ENCODE results near the gene DUSP15.

Gene DUSP15

GRCh38 chr20:31864521-31865400 is 5.6 kb downstream of the DUSP15 start:
- ChIA-PET CTCF (interaction anchor here (0.5 kb wide), 1 partner anchor 28 kb away, joined by 3 read pairs; no protein-coding TSS in a partner anchor), POLR2A (interaction anchor here (1.1 kb wide), 1 partner anchor 14 kb away, joined by 3 read pairs; no protein-coding TSS in a partner anchor)
- TF ChIP-seq HDGF (IDR thresholded peaks at IDR 0.05; ENCODE audit: borderline replicate concordance) (no peak), FOXK2 (IDR thresholded peaks at IDR 0.05) (no peak), SP1 (IDR thresholded peaks at IDR 0.05) (no peak), ZNF384 (IDR thresholded peaks at IDR 0.05) (no peak), FOXM1 (IDR thresholded peaks at IDR 0.05; ENCODE audit: borderline replicate concordance) (no peak), TARDBP (IDR thresholded peaks at IDR 0.05) (no peak), ARNT (IDR thresholded peaks at IDR 0.05) (no peak), SUZ12 (IDR thresholded peaks at IDR 0.05) (no peak)
- no peak for DNase-seq (ENCODE audit: extremely low spot score)

GRCh38 chr20:31863296-31864085 is 6.8 kb downstream of the DUSP15 start:
- ChIA-PET POLR2A (interaction anchor here (1.1 to 1.3 kb wide), 2 partner anchors 12 to 16 kb away, joined by 3 to 4 read pairs; no protein-coding TSS in a partner anchor), CTCF (no interaction called here)
- TF ChIP-seq CTBP1 (IDR thresholded peaks at IDR 0.05; ENCODE audit: borderline replicate concordance): no peak
- TF ChIP-seq SP1 (IDR thresholded peaks at IDR 0.05): no peak
- no peak for TF ChIP-seq LEF1 (IDR thresholded peaks at IDR 0.05; ENCODE audit: borderline replicate concordance)
- no peak for DNase-seq (ENCODE audit: extremely low spot score)

DNA sequence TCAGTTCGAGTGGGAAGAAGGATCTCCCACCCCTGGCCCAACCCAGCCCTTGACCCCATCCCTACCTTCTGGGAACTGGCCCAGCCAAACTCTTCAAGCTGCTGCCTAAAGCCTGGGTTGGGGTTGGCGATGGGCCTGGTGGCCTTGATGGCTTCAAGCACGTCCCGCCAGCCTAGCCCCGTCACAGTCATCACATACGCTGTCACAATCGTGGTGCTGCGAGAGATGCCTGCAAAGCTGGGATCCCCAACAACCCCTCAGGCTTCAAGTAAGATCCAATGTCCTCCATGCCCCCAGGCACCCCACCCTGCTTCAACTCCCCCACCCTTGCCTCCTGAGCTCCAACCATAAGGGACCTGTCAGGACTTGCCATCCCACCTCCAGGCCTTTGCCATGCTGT is 7.8 kb downstream of the DUSP15 start:
- ChIA-PET CTCF (no interaction called here), POLR2A (no interaction called here)
- TF ChIP-seq FOXA1 (IDR thresholded peaks at IDR 0.05): no peak
- TF ChIP-seq NFRKB (IDR thresholded peaks at IDR 0.05): no peak
- TF ChIP-seq L3MBTL2 (conservative IDR thresholded peaks at IDR 0.05): no peak
- TF ChIP-seq SUZ12 (IDR thresholded peaks at IDR 0.05): no peak
- no peak for TF ChIP-seq TARDBP (IDR thresholded peaks at IDR 0.05)
- TF ChIP-seq BHLHE40 (IDR thresholded peaks at IDR 0.05; ENCODE audit: borderline replicate concordance): no peak
- no peak for TF ChIP-seq CTBP1 (IDR thresholded peaks at IDR 0.05; ENCODE audit: borderline replicate concordance)
- no peak for TF ChIP-seq HDGF (IDR thresholded peaks at IDR 0.05; ENCODE audit: borderline replicate concordance)
- no peak for DNase-seq (ENCODE audit: extremely low spot score)

GRCh38 chr20:31862157-31862470 is 8.2 kb downstream of the DUSP15 start:
- TF ChIP-seq FOXM1 (IDR thresholded peaks at IDR 0.05; ENCODE audit: borderline replicate concordance) (no peak), NFRKB (IDR thresholded peaks at IDR 0.05) (no peak), LEF1 (IDR thresholded peaks at IDR 0.05; ENCODE audit: borderline replicate concordance) (no peak), FOXK2 (IDR thresholded peaks at IDR 0.05) (no peak), ELF4 (IDR thresholded peaks at IDR 0.05) (no peak), CTBP1 (IDR thresholded peaks at IDR 0.05; ENCODE audit: borderline replicate concordance) (no peak), HDGF (IDR thresholded peaks at IDR 0.05; ENCODE audit: borderline replicate concordance) (no peak), SP1 (IDR thresholded peaks at IDR 0.05) (no peak), FOXA1 (IDR thresholded peaks at IDR 0.05) (no peak), PKNOX1 (IDR thresholded peaks at IDR 0.05) (no peak), TARDBP (IDR thresholded peaks at IDR 0.05) (no peak), SUZ12 (IDR thresholded peaks at IDR 0.05) (no peak), ZNF384 (IDR thresholded peaks at IDR 0.05) (no peak), L3MBTL2 (conservative IDR thresholded peaks at IDR 0.05) (no peak), BHLHE40 (IDR thresholded peaks at IDR 0.05; ENCODE audit: borderline replicate concordance) (no peak), ARNT (IDR thresholded peaks at IDR 0.05) (no peak)
- ChIA-PET CTCF (no interaction called here), POLR2A (no interaction called here)
- no peak for DNase-seq (ENCODE audit: extremely low spot score)

DNA sequence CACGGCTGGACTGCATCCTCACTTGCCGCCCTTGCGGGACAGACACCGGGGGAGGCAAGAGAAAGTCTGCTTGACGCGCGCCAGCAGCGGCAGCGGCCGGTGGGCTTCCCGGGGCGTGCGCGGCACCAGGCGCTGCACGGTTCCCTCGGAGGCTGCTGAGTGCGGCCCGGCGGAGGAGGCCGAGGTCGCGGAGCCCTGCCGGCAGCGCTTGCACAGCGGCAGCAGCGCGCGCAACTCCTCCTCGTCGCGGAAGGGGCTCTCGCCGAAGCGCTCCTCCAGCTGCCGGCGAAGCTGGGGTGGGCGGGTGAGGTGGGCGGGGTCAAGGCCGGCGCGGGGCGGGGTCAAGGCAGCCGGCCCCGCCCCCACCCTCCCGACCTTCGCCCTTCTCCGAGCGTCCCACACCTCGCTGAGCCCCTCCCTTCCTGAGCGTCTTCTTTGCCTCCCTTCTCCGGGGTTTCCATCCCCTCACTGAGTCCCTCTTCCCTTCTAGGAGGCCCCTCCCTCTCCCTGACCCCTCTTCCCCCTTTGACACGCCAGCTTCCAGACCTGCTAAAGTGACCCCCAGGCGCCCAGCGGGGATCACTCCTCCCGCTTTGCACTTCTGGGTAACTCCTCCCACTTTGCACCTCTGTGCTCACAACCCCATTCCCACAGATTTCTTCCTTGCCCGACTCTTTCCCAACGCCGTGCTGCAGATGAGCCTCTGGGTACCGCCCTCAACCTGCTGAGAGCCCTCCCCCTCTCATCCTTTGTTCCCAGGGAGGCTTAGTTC is 8.8 kb downstream of the DUSP15 start:
- peak; percentile 94 for DNase-seq (ENCODE audit: extremely low spot score)
- CTCF ChIA-PET: no interaction called here
- POLR2A ChIA-PET: no interaction called here
- no peak for TF ChIP-seq CTBP1 (IDR thresholded peaks at IDR 0.05; ENCODE audit: borderline replicate concordance)
- TF ChIP-seq FOXK2 (IDR thresholded peaks at IDR 0.05): no peak
- TF ChIP-seq LEF1 (IDR thresholded peaks at IDR 0.05; ENCODE audit: borderline replicate concordance): no peak
- no peak for TF ChIP-seq FOXM1 (IDR thresholded peaks at IDR 0.05; ENCODE audit: borderline replicate concordance)
- no peak for TF ChIP-seq FOXA1 (IDR thresholded peaks at IDR 0.05)
- TF ChIP-seq ARNT (IDR thresholded peaks at IDR 0.05): no peak
- TF ChIP-seq L3MBTL2 (conservative IDR thresholded peaks at IDR 0.05): no peak
- no peak for TF ChIP-seq TARDBP (IDR thresholded peaks at IDR 0.05)
- no peak for TF ChIP-seq PKNOX1 (IDR thresholded peaks at IDR 0.05)
- no peak for TF ChIP-seq SUZ12 (IDR thresholded peaks at IDR 0.05)
- TF ChIP-seq BHLHE40 (IDR thresholded peaks at IDR 0.05; ENCODE audit: borderline replicate concordance): no peak
- TF ChIP-seq SP1 (IDR thresholded peaks at IDR 0.05): no peak

GRCh38 chr20:31861135-31861384 is 9.3 kb downstream of the DUSP15 start:
- POLR2A ChIA-PET: interaction anchor here (1.4 to 1.8 kb wide), 2 partner anchors 9 to 91 kb away, joined by 5 to 7 read pairs; partner anchors contain the start of genes DUSP15, PDRG1 and TTLL9
- TF ChIP-seq L3MBTL2 (conservative IDR thresholded peaks at IDR 0.05) (no peak), BHLHE40 (IDR thresholded peaks at IDR 0.05; ENCODE audit: borderline replicate concordance) (no peak), SP1 (IDR thresholded peaks at IDR 0.05) (no peak)

More at GRCh38 chr20:31861135-31861384, 9.3 kb downstream of the DUSP15 start:
- CTCF ChIA-PET: interaction anchor here (1.0 kb wide), 1 partner anchor 38 kb away, joined by 3 read pairs; no protein-coding TSS in a partner anchor
- no peak for DNase-seq (ENCODE audit: extremely low spot score)

All from HEK293T (cell line).